ENCODE measurements around the gene GPX4.

Gene GPX4
- total RNA-seq = 87.3 to 263 (median 163) reads per million in 17 experiments

DNA sequence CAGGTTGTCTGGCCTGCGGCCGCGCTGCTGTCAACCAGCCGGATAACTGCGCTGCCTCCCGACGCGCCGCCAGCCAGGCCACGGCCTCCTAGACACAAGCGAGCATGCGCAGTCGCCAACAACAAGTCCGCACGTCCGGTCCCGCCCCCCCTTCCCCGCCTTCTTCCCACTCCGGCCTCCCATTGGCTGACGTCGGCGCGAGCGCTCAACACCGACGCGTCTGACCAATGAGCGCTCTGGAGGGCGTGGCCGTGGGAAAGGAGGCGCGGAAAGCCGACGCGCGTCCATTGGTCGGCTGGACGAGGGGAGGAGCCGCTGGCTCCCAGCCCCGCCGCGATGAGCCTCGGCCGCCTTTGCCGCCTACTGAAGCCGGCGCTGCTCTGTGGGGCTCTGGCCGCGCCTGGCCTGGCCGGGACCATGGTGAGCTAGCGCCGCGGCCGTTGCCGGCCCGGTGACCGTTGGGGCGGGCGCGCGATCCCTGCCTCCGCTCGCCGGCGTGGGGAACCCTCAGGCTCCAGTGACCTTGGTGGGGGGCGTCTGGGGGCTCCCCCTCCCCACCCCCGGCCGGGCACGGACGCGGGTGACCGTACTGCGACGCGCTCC, at the start of gene GPX4:
TSS of gene GPX4 (plus strand) at position 287 of the 603 bp plus-strand sequence. CDS start at position 337, 50 bp downstream.
- DNase-seq = peak; percentile 100

- no peak for DNase-seq
These were observed 49.4 kb upstream of the GPX4 start for GRCh38 chr19:1054102-1055027.

DNA sequence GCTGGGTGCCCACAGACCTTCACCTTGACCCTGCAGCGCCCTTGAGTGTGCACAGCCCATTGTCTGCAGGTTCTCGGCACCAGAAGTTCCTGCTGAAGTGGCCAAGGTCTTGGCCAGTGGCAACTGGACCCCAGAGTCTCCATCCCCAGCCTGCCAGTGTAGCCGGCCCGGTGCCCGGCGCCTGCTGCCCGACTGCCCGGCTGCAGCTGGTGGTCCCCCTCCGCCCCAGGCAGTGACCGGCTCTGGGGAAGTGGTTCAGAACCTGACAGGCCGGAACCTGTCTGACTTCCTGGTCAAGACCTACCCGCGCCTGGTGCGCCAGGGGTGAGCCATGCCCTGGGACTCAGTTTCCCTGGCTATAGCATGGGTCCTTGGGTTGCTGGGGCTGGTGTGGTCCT, 48.8 kb upstream of the GPX4 start:
- DNase-seq = no peak

GRCh38 chr19:1055886-1056620, 47.7 kb upstream of the GPX4 start:
- DNase-seq = no peak

DNA sequence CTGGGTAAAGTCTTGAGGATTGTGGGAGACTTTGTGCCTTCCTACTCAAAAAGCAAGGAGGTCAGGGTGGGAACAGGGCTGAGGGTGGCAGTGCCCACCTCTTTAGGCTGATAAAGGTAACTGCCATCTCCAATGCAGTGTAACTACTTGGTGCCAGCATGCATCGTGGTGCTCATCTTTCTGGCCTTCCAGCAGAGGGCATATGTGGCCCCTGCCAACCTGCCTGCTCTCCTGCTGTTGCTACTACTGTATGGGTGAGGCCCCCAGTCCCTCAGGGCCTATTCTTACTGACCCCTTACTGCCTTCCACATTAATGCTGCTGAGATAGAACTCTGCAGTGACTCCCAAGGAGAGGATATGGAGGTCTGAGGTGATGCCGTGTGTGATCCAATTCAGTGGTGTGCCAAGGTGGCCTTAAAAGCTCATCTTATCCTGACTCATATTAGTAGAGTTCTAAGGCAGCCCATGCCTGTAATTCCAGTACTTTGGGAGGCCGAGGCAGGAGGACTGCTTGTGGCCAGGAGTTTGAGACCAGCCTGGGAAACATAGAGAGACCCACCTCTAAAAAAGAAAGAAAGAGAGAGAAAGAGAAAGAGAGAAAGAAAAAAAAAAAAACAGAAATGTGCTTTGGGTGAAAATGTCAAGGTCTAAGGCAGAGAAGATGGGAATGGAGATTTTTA, 46.5 kb upstream of the GPX4 start:
- peak; percentile 37 to 57 (median 54) for DNase-seq

DNA sequence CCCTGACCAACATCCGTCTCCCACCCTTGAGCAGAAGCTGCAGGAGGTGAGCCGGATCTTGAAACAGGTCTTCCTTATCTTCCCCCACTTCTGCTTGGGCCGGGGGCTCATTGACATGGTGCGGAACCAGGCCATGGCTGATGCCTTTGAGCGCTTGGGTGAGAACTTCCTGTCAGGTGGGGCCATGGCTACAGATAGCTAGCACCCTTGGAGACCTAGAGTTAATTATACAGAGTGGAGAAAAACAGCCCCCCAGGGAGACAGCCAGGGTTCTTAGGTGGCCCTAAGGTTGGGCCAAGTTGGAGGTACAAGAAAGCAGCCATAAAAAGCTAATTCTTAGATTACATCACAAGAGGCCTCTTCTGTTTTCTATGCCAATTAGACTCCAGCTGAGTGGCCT, 45.7 kb upstream of the GPX4 start:
- no peak for DNase-seq

GRCh38 chr19:1060689-1061088, 43.1 kb upstream of the GPX4 start:
- DNase-seq = no peak

GRCh38 chr19:1061987-1062386, 41.8 kb upstream of the GPX4 start:
- DNase-seq = no peak

GRCh38 chr19:1062387-1063029, 41.3 kb upstream of the GPX4 start:
- no peak for DNase-seq

- DNase-seq = peak; percentile 41 to 73 (median 62)
These were observed 40.5 kb upstream of the GPX4 start for GRCh38 chr19:1063030-1063908.

GRCh38 chr19:1063909-1064660, 39.7 kb upstream of the GPX4 start:
- DNase-seq = no peak

- peak; percentile 83 to 92 (median 88) for DNase-seq
These were observed 38.9 kb upstream of the GPX4 start for GRCh38 chr19:1064661-1065605.

GRCh38 chr19:1065606-1066109, 38.1 kb upstream of the GPX4 start:
- DNase-seq = no peak

DNA sequence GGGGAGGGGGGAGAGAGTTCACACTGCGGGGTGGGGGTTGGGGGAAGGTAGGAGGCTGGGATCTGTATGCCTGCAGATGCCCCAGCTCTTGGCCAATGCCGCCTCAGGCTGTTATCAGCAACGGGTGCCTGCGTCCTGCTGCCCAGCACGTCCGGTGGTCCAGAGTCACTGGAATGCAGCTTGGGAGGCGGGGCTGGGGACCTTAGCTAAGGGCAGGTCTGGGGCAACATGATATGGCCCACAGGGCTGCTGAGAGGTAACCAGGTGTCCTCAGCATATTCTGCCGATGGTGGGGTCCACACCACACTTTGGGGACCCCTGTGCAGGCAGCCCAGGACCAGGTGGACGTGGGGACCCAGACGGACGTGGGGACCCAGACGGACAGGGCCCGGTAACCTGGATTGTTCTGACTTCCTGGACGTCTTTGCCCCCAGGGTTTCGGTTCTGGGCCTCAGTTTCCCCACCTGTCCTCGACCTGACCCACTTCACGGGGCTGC, 37.5 kb upstream of the GPX4 start:
- DNase-seq = no peak

DNA sequence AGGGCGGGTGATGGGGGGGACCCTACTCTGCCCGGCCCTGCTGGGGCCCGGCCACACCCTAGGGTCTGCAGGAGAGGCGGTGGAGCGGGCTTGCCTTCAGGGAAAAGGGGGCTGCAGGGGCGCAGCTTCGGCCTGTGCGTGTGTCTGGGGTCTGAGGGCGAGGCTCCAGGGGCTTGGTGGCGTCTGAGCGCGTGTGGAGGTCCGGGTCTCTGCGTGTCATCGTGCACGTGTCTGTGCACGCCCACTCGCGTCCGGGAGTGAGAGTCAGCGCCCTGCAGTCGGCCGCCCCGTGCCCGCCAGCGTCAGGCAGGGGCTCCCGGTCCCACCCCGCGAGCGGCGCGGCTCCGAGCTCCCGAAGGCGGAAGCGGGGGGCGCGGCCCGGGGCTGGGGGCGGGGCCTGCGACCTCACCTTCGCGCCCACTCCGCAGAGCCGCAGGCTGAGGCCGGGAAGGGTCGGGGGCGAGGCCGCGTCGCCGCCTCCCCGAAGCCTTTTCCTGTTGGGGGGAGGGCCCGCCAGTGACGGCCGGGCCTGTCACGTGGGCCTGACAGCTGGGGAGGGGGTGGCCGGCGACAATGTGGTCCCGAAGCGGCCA, 37.0 kb upstream of the GPX4 start, which contains the start of gene ARHGAP45:
TSS of gene ARHGAP45 (plus strand) at position 420 of the 593 bp plus-strand sequence. CDS start 239 bp downstream, outside the sequence.
- DNase-seq = peak; percentile 89 to 93 (median 93)

GRCh38 chr19:1067341-1067957, 36.3 kb upstream of the GPX4 start:
- DNase-seq = peak in 1 of 4 experiments; percentile 21
